Left lung (tissue), 10 donors: Measurements from ENCODE around the gene RPS18. TPM values are rescaled to one million over a fixed set of nuclear protein-coding genes. Genes with fewer than 3 reads are reported as not detected.

ENCODE experiments used
- ATAC-seq: fragments of 200-7000 bp; cut with Tn5 transposase; one replicate; pipeline ENCODE4 v1.9.1; 2020; ENCODE audit warnings: moderate library complexity
- DNase-seq, 4 donors: peaks; one replicate each; pipeline ENCODE4 v3.0.0-alpha.2; 2013 to 2020
- H3K27ac ChIP-seq, 2 donors: fragments of 200-600 bp; sonication (generic) in 1 of 2; one replicate each; pipeline versions ENCODE4 v1.5.0 to v1.8.0; 2020 to 2021
- H3K27me3 ChIP-seq, 2 donors: fragments of 200-600 bp; sonication (generic) in 1 of 2; one replicate each; pipeline versions ENCODE4 v1.5.0 to v1.8.0; 2020 to 2021
- H3K36me3 ChIP-seq, 2 donors: fragments of 200-600 bp; sonication (generic) in 1 of 2; one replicate each; pipeline versions ENCODE4 v1.5.0 to v1.8.0; 2020 to 2021
- H3K4me1 ChIP-seq, 2 donors: fragments of 200-600 bp; one replicate each; pipeline ENCODE4 v1.8.0; 2021
- H3K4me3 ChIP-seq, 2 donors: fragments of 200-600 bp; sonication (generic) in 1 of 2; one replicate each; pipeline versions ENCODE4 v1.5.0 to v1.8.0; 2020 to 2021; ENCODE audit warnings: mild to moderate bottlenecking in 1 of 2
- H3K9me3 ChIP-seq, 2 donors: fragments of 200-600 bp; sonication (generic) in 1 of 2; one replicate each; pipeline versions ENCODE4 v1.5.0 to v1.8.0; 2020 to 2021
- CTCF ChIP-seq, 2 donors: fragments of 200-600 bp; sonication (generic) in 1 of 2; IDR thresholded peaks; one replicate each; pipeline versions ENCODE4 v1.5.0 to v1.8.0; 2021; ENCODE audit warnings: antibody characterized with exemption in 2 of 2
- intact Hi-C, 2 donors: fragments of 100-400 bp; cut with DNase I; formaldehyde crosslinking; loops; one replicate each; pipeline versions ENCODE4 v1.11.2 to v1.14.2; 2022
- polyA plus RNA-seq, 6 donors: library from polyadenylated mRNA; unstranded; fragments of 120-200 nt; gene quantifications; one replicate each; pipeline ENCODE4 v1.2.1, GENCODE V29; 2013; ENCODE audit not compliant: insufficient read length in 6 of 6
- total RNA-seq, 2 donors: library from RNA; stranded (reverse); fragmentation: NEBNext Ultra II Directional; extraction: Animal tissue kit (Norgen Biotek cat#: 25700); gene quantifications; one replicate each; pipeline ENCODE4 v1.2.1, GENCODE V29; 2021
- donor health status: DM: no; HTN: yes; CAD: no.
- donor health status: DM: no; HTN: no; CAD: no.

The RPS18 gene
- total and polyA plus RNA-seq, 8 donors: 1,881 to 4,273 (median 3,975) TPM

- no peak overlapping the region for H3K27ac ChIP-seq
- no peak for DNase-seq
- no peak for TF ChIP-seq CTCF (IDR thresholded peaks at IDR 0.05)
- H3K4me1 ChIP-seq: peaks cover 0 to 44% of the 10 kb centered on the region in 2 donors
- no peaks in the 10 kb centered on the region for H3K27me3 ChIP-seq
- no peaks in the 10 kb centered on the region for H3K9me3 ChIP-seq
- H3K36me3 ChIP-seq: peaks cover 0 to 93% of the 10 kb centered on the region in 2 donors
- H3K4me3 ChIP-seq: no peak overlapping the region
- no peak for ATAC-seq
- intact Hi-C loops: no loop called here
These were observed 34.5 kb downstream of the RPS18 start for GRCh38 chr6:33306356-33306755.

- peaks cover 14 to 61% of the 10 kb centered on the region in 2 donors for H3K4me1 ChIP-seq
- H3K27ac ChIP-seq: peak overlapping the region; percentile 97 to 100
- H3K9me3 ChIP-seq: no peaks in the 10 kb centered on the region
- no peak for TF ChIP-seq CTCF (IDR thresholded peaks at IDR 0.05)
- intact Hi-C loops: loop anchor here in 1 of 2 donors (10.0 kb wide), 1 partner anchor 102 kb away; the partner anchor contains the start of genes CUTA and PHF1
- peak; percentile 33 to 91 (median 78) for DNase-seq
- peak overlapping the region; percentile 81 to 97 for H3K4me3 ChIP-seq
- ATAC-seq: peak; percentile 61
- H3K27me3 ChIP-seq: no peaks in the 10 kb centered on the region
- H3K36me3 ChIP-seq: peaks cover 0 to 47% of the 10 kb centered on the region in 2 donors
These were observed 40.7 kb downstream of the RPS18 start for GRCh38 chr6:33312361-33313104.

GRCh38 chr6:33313105-33313708, 41.3 kb downstream of the RPS18 start:
- peaks cover 15 to 62% of the 10 kb centered on the region in 2 donors for H3K4me1 ChIP-seq
- H3K27ac ChIP-seq: peak overlapping the region; percentile 97 to 100
- H3K4me3 ChIP-seq: peak overlapping the region; percentile 81 to 97
- H3K9me3 ChIP-seq: no peaks in the 10 kb centered on the region
- intact Hi-C loops: loop anchor here in 1 of 2 donors (10.0 kb wide), 1 partner anchor 102 kb away; the partner anchor contains the start of genes CUTA and PHF1
- TF ChIP-seq CTCF (IDR thresholded peaks at IDR 0.05): no peak
- ATAC-seq (peak; percentile 4), DNase-seq (peak; percentile 42 to 92 (median 56))
- no peaks in the 10 kb centered on the region for H3K27me3 ChIP-seq
- peaks cover 0 to 42% of the 10 kb centered on the region in 2 donors for H3K36me3 ChIP-seq

- intact Hi-C loops: loop anchor here in 1 of 2 donors (10.0 kb wide), 1 partner anchor 101 kb away; the partner anchor contains the start of genes CUTA and PHF1
These were observed 42.0 kb downstream of the RPS18 start, which contains the start of gene TAPBP for GRCh38 chr6:33313709-33314514. TAPBP (minus strand) TSS chr6:33314078; CDS start chr6:33314041, 37 bp downstream.

More at GRCh38 chr6:33313709-33314514, 42.0 kb downstream of the RPS18 start, which contains the start of gene TAPBP:
- Histone ChIP-seq H3K27ac (peak within 1 kb of the TSS; percentile 97 to 100), H3K9me3 (no peaks in the 10 kb centered on the region), H3K4me1 (peaks cover 20 to 65% of the 10 kb centered on the region in 2 donors), H3K36me3 (peaks cover 0 to 40% of the 10 kb centered on the region in 2 donors), H3K27me3 (no peaks in the 10 kb centered on the region), H3K4me3 (peak within 1 kb of the TSS; percentile 81 to 97)
- DNase-seq: peak; percentile 63 to 89 (median 74)
- ATAC-seq: peak; percentile 30
- no peak for TF ChIP-seq CTCF (IDR thresholded peaks at IDR 0.05)
